Osteoblast (primary cell): ENCODE measurements around the gene KRTAP29-1. TPM values are rescaled to one million over a fixed set of nuclear protein-coding genes. Genes with fewer than 3 reads are reported as not detected.
"Not testable (repeated sequence)": the region's sequence is repeated elsewhere in the genome, so short reads cannot be mapped to it uniquely, and the experiment has no call there.

ENCODE experiments used
- DNase-seq: peaks from one replicate; pipeline ENCODE4 v3.0.0; 2011; ENCODE audit warnings: low spot score, mixed read lengths; ENCODE audit not compliant: insufficient read length; ENCODE audit errors: missing footprints
- H2AFZ ChIP-seq: 2 replicates; pipeline ENCODE4 v1.6.0; 2011; ENCODE audit warnings: mild to moderate bottlenecking, low read length
- H3K27ac ChIP-seq: 2 replicates; pipeline ENCODE4 v1.5.1; 2011; ENCODE audit warnings: mild to moderate bottlenecking, low read depth, low read length, moderate library complexity
- H3K27me3 ChIP-seq: 2 replicates; pipeline ENCODE4 v1.6.0; 2012; ENCODE audit warnings: mild to moderate bottlenecking, control low read depth, inconsistent platforms, low read length, moderate library complexity; ENCODE audit not compliant: insufficient read depth
- H3K36me3 ChIP-seq: 2 replicates; pipeline ENCODE4 v1.5.1; 2011; ENCODE audit warnings: mild to moderate bottlenecking, low read length, control low read depth, moderate library complexity; ENCODE audit not compliant: insufficient read depth
- H3K4me1 ChIP-seq: 2 replicates; pipeline ENCODE4 v1.5.1; 2011; ENCODE audit warnings: mild to moderate bottlenecking, low read length, control low read depth, moderate library complexity; ENCODE audit not compliant: insufficient read depth
- H3K4me2 ChIP-seq: 2 replicates; pipeline ENCODE4 v1.6.0; 2011; ENCODE audit warnings: mild to moderate bottlenecking, low read length; ENCODE audit not compliant: insufficient read depth
- H3K4me3 ChIP-seq: fragments of 200-600 bp; sonication (generic); 3 replicates; pipeline ENCODE4 v1.5.1; 2012; ENCODE audit warnings: mild to moderate bottlenecking, low read length, inconsistent platforms; ENCODE audit not compliant: insufficient read depth
- H3K79me2 ChIP-seq: 2 replicates; pipeline ENCODE4 v1.6.0; 2012; ENCODE audit warnings: mild to moderate bottlenecking, low read length, control low read depth, inconsistent platforms; ENCODE audit not compliant: insufficient read depth
- H3K9me3 ChIP-seq: 2 replicates; pipeline ENCODE4 v1.5.1; 2011; ENCODE audit warnings: low read depth, low read length, control low read depth
- H4K20me1 ChIP-seq: 2 replicates; pipeline ENCODE4 v1.6.0; 2012; ENCODE audit warnings: mild to moderate bottlenecking, low read length, control low read depth; ENCODE audit not compliant: insufficient read depth
- CTCF ChIP-seq: IDR thresholded peaks from 2 replicates; pipeline ENCODE4 v1.5.1; 2011; ENCODE audit warnings: mild to moderate bottlenecking, low read depth, low read length, moderate library complexity; ENCODE audit errors: extremely low read depth
- total RNA-seq: library from RNA; depleted of rRNA; stranded (reverse); fragments of >200 nt; gene quantifications from 2 replicates; pipeline ENCODE4 v1.2.3, GENCODE V29; 2012

The KRTAP29-1 gene
- not detected in 2 replicates for total RNA-seq

GRCh38 chr17:41301916-41302901 lies at the start of gene KRTAP29-1:
KRTAP29-1 (minus strand) TSS chr17:41302851; CDS start chr17:41302851, 0 bp downstream.
- no peak for DNase-seq
- no peaks in the 10 kb centered on the region for H3K36me3 ChIP-seq
- H3K27ac ChIP-seq = no peak within 1 kb of the TSS
- no peak within 1 kb of the TSS for H3K4me2 ChIP-seq
- peaks cover 2% of the 10 kb centered on the region for H3K4me1 ChIP-seq
- TF ChIP-seq CTCF = no peak
- no peaks in the 10 kb centered on the region for H3K27me3 ChIP-seq
- peak within 1 kb of the TSS; percentile 21 for H2AFZ ChIP-seq
- no peaks in the 10 kb centered on the region for H4K20me1 ChIP-seq
- no peaks in the 10 kb centered on the region for H3K9me3 ChIP-seq
- no peaks in the 10 kb centered on the region for H3K79me2 ChIP-seq
- no peak within 1 kb of the TSS for H3K4me3 ChIP-seq

GRCh38 chr17:41351177-41351576 lies 48.5 kb upstream of the KRTAP29-1 start:
- Histone ChIP-seq H3K36me3 (no peaks in the 10 kb centered on the region), H3K4me3 (no peak overlapping the region), H3K4me2 (no peak overlapping the region), H3K79me2 (no peaks in the 10 kb centered on the region), H2AFZ (no peak overlapping the region), H4K20me1 (no peaks in the 10 kb centered on the region), H3K4me1 (no peaks in the 10 kb centered on the region), H3K9me3 (no peaks in the 10 kb centered on the region), H3K27ac (no peak overlapping the region), H3K27me3 (no peaks in the 10 kb centered on the region)
- no peak for TF ChIP-seq CTCF
- DNase-seq = no peak

GRCh38 chr17:41350381-41350878 lies 47.8 kb upstream of the KRTAP29-1 start, which contains the start of gene KRT33A:
KRT33A (minus strand) TSS chr17:41350828; CDS start chr17:41350767, 61 bp downstream.
- H3K4me3 ChIP-seq, H3K79me2 ChIP-seq, DNase-seq, H3K27me3 ChIP-seq, H2AFZ ChIP-seq, H3K4me1 ChIP-seq, H3K36me3 ChIP-seq, H3K4me2 ChIP-seq, H3K9me3 ChIP-seq, H4K20me1 ChIP-seq, H3K27ac ChIP-seq: not testable (repeated sequence)

GRCh38 chr17:41347869-41348760 lies 45.5 kb upstream of the KRTAP29-1 start:
- TF ChIP-seq CTCF = no peak
- Histone ChIP-seq H3K9me3 (no peaks in the 10 kb centered on the region), H3K4me2 (no peak overlapping the region)

GRCh38 chr17:41346421-41346820 lies 43.8 kb upstream of the KRTAP29-1 start:
- not testable (repeated sequence) for H2AFZ ChIP-seq, H3K27ac ChIP-seq, H3K4me1 ChIP-seq, H3K4me2 ChIP-seq, H3K79me2 ChIP-seq, DNase-seq, H3K9me3 ChIP-seq, H3K4me3 ChIP-seq, H3K27me3 ChIP-seq, H4K20me1 ChIP-seq, H3K36me3 ChIP-seq

More at GRCh38 chr17:41347869-41348760, 45.5 kb upstream of the KRTAP29-1 start:
- Histone ChIP-seq H3K4me3 (no peak overlapping the region), H4K20me1 (no peaks in the 10 kb centered on the region), H3K79me2 (no peaks in the 10 kb centered on the region), H3K4me1 (no peaks in the 10 kb centered on the region), H3K36me3 (no peaks in the 10 kb centered on the region), H3K27ac (no peak overlapping the region), H2AFZ (no peak overlapping the region), H3K27me3 (no peaks in the 10 kb centered on the region)
- no peak for DNase-seq
